GM20431 (cell line): ENCODE measurements around the gene TMPRSS9.

ENCODE experiments used
- in situ Hi-C: fragments of 300-500 bp; cut with MseI, MboI; formaldehyde crosslinking; loops from one replicate; pipeline ENCODE4 v1.15.0; 2020; ENCODE audit warnings: low sequenced_read_pairs; ENCODE audit not compliant: unreplicated experiment

The TMPRSS9 gene

DNA sequence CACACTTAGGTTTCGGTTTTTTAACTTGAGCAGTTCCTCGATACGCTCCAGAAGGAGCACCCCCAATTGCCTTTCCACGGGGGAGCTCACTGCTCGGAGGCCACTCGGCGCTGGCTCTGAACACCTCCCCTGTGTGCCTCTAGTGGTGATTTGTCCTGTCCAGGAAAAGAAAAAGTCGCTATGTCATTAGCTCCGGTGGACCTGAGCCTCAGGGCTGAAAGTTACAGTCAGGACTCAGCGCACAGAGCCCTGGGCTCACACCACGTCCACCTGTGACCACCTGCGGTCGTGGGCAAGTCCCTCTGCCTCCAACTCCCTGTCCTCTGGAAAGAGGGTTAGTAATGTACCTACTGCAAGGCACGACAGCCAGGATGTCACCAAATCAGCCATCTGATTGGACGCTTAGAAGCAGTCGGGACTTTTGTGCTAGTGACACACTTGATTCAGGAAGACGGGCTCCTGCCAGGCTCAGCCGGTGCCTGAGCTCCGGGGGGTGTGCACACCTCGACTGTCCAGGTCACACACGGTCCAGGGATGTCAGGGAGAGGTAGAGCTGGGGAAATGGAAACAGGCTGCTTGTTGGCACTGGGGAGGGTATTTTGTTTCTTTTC, 3.9 kb upstream of the TMPRSS9 start:
- in situ Hi-C loops, result no loop called here

DNA sequence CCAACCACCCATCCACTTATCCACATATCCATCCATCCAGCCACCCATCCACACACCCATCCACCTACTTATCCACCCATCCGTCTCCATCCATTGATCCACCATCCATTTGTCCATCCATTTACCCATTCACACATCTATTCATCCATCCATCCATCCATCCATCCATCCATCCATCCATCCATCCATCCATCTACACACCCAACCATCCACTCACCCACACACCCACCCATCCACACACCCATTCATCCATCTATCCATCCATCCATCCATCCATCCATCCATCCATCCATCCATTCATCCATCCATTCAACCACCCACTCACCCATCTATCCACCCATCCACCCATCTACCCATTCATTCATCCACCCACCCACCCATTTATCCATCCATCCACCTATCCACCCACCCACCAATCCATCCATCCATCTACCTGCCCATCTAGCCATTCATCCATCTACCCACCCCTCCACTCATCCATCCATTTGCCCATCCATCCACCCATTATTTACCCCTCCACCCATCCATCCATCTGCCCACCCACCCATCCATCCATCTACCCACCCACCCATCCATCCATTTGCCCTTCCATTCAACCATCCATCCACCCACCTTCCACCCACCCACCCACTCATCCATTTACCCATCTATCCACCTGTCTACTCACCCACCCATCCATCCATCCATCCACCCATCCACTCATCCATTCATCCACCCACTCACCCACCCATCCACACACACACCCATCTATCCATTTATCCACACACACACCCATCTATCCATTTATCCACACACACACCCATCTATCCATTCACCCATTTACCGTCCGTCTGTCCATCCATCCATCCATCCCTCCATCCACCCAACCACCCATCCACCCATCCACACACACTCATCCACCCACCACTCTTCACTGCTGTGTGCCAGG, 2.5 kb upstream of the TMPRSS9 start:
- in situ Hi-C loops, result no loop called here

DNA sequence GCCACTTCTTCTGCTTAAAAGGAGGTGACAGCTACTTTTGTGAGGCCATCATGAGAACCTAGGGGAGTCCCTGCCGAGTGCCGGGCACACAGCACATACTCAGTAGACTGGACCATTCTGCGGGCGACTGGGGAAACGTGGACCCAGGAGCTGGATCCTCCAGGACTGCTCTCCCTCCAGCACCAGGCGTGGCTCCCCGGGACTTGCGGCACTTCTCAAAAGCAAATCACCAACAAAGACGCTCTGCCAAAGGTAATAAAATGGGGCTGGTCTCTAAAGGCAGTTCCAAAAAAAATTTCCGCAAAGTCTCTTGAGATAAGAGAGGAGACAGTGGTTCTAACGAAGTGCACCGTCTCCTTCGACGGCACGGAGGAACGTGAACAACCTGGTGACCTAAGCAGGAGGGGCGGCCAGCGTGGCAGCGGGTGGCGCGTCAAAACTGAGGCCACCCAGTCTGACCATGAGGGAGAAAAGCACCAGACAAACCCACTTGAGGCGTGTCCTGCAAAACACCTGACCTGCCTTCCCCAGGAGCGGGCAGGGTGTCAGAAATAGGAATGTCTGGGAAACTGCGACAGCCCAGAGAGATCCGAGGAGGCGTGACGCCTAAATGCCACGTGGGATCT, 1.4 kb upstream of the TMPRSS9 start:
- in situ Hi-C loops, result no loop called here

DNA sequence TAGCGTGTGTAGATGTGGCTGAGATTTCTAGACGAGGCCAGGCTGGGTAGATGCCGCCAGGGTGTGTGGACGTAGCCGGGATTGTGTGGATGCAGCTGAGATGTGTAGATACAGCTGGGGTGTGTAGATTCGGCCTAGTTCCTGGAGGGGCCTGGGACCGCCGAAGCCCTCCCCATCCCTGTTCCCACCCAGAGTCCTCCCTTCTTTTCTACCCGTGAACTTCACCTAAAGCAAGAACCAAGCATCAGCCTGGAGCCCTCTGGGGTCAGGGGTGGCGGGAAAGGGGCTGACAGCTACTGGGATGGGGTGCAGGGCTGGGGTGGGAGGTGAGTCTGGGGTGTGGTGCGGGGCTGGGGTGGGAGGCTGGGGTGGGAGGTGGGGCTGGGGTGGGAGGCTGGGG, 768 bp downstream of the TMPRSS9 start:
- in situ Hi-C loops, result no loop called here

DNA sequence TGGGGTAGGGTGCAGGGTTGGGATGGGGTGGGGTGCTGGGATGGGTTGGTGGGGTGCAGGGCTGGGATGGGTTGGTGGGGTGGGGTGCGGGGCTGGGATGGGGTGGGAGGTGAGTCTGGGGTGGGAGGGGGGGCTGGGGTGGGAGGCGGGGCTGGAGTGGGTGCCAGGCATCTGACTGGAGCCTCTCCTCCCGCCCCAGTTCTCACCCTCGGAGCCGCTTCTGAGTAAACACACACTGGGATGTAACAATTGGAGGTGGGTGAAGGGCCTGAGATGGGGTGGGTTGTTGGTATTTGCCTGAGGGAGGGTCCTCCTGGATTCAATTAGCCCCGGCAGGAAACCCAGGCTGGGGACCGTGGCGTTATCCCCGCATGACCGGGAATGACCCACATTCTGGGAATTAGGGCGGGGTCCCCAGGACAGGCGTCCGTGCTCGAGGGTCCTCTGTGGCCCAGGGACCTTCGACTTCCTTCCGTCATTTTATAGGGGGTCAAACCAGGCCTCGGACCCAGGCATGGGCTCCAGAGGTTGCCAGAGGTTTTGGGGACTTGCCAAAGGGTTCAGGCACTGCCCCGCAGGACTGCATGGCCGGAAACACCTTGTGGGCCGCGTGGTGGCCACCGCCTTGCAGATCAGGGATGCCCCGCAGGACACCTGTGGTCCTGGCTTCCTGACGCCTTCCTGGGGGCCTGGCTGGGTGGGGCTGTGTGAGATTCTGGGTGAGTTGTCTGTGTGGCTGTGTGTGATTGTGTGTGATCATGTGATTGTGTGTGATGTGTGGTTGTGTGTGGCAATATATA, 1.4 kb downstream of the TMPRSS9 start:
- in situ Hi-C loops, result no loop called here

DNA sequence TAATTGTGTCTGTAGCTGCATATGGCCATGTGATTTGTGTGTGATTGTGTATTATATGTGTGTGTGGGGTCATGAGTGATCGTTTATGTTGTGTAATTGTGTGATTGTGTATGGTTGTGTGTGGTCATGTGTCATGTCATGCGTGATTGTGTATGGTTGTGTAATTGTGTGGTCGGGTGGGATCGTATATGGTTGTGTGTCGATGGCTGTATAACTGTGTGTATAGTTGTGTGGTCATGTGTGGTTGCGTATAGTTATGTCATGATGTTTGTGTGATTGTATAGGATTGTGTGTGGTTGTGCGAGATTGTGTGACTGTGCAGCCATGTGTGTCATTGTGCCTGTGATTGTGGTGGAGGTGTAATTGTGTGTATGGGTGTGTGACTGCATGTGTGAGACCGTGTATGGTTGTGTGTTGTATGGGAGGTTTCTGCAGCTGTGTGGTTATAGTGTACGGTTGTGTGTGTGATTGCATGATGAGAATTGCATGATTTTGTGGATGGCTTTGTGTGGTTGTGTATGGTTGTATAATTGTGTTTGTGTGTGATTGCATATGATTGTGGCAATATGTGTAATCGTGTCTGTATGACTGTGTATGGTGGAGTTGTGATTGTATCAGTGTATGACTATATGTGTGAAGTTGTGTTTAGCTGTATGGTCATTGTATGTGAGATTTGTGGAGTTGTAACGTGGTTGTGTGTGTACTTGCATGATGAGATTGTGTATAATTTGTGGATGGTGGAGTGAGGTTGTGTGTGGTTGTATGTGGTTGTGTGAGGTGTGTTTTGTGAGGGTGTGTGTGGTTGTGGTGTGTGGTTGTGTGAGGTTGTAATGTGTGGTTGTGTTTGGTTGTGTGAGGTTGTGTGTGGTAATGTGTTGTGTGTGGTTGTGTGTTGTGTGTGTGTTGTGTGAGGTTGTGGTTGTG, 2.2 kb downstream of the TMPRSS9 start:
- in situ Hi-C loops, result no loop called here

DNA sequence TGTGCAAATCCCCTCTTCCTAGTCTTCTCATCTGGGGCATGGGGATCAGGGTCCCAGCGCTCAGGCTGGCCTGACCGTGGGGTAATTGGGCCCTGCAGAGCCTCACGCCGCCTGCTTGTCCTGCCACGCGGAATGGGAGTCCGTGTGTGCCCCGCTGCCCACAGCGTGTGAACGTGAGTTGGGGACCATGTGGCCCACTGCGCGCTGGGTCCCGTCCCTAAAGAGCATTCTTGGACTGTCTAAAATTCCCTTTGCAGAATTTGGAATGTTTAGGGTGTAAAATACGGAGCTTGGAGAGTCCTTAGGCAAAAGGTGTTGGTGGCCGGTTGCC, 2.9 kb downstream of the TMPRSS9 start:
- in situ Hi-C loops, result no loop called here

DNA sequence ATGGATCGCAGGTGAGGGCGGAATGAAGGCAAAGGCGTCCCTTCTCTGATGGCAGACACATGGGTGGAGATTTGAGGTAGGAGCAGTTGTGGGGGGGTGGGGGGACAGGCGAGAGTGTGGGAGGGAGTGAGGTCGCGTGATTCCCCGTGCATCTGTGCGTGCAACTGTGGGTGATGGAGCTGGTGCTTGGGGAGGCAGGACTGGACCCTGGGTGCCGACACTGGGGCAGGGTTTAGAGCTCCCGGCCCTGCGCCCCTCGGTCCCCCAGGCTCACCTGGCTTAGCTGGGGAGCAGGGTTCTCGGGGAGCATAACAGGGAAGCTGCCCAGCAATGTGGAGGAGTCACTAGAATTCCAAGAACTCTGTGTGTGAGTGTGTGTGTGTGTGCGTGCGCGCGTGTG, 3.4 kb downstream of the TMPRSS9 start:
- in situ Hi-C loops, result no loop called here

DNA sequence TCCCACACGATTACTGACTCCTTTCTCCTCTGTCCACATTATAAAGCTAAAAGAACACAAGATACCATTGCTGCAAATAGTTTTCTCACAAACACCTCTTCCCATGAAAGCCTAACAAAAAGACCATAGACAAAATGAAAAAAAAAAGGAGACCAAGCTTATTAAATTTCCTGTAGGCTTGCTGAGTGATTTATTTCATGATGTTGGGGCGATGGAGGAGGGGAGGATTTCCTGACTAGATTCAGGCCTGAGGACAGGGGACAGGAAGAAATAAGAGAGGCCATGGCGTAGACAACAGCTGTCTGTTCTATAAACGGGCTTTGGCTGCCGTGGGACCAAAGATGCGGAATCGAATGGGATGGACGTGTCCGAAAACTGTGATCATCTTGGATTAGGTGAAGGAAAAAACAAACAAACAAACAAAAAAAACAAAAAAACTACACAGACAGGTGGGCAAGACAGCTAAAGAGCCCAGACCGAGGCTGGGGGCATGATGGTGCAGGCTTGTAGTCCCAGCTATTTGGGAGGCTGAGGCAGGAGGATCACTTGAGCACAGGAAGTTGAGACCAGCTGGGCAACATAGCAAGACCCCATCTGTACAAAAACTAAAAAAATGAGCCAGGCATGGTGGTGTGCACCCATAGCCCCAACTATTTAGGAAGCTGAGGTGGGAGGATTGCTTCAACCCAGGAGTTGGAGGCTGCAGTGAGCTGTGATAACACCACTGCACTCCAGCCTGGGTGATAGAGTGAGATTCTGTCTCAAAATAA, 5.3 kb downstream of the TMPRSS9 start:
- in situ Hi-C loops, result no loop called here

DNA sequence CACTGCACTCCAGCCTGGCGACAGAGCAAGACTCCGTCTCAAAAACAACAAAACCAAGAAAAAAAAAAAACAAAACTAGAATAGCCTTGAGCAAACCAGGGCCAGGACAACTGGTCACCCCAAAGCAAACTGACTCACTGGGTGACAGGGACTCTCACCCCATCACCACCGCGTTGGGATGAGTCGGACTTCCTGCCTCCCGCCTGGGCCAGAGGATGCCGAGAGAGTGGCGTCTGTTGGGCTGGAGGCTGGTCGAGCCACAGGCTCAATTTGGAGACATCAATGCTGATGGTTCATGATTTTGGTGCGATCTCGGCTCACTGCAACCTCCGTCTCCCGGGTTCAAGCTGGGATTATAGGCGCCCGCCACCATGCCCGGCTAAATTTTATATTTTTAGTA, 11.6 kb downstream of the TMPRSS9 start:
- in situ Hi-C loops, result no loop called here

DNA sequence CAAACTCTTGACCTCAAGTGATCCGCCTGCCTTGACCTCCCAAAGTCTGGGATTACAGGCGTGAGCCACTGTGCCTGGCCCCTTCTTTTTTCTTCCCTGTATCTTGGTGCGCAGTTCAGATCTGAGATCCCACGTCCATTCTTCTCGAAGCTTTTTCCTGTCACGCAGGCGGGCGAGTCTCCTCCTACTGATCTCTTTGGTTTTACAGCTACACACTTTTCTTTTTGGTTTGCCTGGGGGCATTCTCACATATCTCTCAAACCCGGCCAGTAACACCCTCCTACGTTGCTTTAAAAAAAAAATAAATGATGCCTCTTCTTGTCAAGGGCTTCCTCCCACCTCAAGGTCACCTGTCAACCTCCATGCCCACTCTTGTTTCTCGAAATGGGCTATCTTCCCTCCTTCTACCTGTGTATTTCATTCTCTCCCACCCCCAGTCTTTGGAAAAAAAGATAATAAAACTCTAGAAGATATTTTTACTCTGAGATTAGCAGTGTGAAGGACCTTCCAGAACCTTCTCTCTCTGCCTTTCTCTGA, 12.1 kb downstream of the TMPRSS9 start:
- in situ Hi-C loops, result no loop called here

DNA sequence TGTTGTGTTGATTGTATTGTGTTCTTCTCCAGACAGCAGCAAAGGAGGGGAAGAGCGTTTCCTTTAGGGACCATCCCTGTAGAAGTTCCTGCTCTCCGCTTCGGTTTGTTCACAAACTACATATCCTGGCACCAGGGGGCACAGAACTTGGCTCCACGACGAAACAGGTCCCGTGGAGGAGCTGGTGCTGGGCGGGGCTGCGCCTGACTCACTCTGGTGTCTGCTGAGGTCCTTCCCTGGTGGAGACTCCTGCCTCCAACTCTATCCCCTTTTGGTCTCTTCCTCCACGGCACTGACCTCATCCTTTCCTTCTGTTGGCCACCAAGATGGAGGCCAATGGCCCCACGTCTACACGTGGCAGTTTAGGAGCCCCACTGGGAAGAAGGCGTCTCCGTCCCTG, 14.7 kb downstream of the TMPRSS9 start:
- in situ Hi-C loops, result no loop called here

DNA sequence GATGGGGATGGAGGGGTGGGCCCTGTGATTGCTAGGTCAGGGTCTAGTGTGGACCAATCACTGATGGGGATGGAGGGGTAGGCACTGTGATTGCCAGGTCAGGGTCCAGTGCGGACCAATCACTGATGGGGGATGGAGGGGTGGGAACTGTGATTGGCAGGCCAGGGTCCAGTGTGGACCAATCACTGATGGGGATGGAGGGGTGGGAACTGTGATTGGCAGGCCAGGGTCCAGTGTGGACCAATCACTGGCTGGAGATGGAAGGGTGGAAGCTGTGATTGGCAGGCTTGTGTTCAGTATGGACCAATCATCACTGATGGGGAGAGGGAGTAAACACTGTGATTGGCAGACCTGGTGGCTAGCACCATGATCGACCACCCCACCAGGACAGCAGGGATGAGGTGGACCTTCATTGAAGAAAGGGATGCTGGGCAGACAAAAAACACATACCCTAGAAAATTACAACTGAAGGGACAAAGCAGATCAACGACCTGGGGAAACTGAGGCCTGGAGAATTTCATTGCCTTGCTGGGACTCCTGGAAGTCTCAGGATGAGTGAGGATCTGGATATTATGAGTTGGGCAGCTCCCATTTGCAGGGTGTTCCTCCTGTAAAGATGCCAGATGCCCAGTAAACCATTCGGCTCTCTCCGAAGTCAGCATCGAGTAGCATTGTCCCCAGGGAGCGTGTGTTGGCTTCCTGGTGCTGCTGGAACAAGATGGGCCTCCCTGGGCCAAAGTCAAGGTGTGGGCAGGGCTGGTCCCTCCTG, 15.5 kb downstream of the TMPRSS9 start:
- in situ Hi-C loops, result no loop called here

DNA sequence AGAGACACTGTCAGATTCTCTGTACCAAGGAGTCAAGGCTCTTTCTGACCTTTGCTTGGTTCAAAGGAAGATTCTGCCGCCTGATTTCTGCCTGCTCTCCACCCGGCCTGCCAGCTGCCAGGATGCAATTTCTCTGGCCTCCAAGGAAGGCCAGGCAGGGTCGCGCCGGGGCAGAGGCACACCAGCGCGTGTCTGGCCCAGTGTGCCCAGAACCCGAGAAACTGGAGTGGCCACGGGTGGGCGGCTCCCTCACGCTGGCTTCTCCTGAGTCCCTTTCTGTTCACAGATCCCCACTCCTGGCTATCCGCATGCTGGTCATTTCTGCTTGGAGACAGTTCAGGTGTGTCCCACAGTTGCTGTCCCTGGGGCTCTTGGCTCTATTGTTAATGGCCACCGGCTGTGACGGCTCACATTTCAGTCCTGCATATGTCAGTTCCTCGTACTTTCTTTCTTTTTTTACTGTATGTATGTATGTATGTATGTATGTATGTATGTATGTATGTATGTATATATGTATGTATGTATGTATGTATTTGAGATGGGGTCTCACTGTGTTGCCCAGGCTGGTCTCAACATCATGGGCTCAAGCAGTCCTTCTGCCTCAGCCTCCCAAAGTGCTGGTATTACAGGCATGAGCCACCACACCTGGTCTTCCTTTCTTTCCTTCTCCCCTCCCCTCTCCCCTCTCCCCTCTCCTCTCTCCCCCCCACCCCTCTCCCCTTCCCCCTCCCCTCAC, 16.9 kb downstream of the TMPRSS9 start:
- in situ Hi-C loops, result no loop called here

DNA sequence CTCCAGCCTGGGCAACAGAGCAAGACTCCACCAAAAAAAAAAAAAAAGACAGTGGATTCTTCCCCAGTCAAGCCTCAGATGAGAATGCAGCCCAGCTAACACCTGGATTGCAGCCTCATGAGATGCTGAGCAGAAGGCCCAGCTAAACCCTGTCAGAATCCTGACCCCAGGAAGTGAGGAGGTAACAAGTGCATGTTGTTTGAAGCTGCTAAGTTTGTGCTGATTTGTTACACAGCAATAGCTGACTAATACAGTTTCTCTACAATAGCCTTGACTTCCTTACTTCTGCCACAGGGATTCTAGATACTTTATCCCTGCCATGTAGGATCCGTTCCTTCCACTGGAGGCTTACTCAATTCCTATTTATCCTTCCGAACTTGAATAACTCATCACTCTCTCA, 20.5 kb downstream of the TMPRSS9 start:
- in situ Hi-C loops, result no loop called here

DNA sequence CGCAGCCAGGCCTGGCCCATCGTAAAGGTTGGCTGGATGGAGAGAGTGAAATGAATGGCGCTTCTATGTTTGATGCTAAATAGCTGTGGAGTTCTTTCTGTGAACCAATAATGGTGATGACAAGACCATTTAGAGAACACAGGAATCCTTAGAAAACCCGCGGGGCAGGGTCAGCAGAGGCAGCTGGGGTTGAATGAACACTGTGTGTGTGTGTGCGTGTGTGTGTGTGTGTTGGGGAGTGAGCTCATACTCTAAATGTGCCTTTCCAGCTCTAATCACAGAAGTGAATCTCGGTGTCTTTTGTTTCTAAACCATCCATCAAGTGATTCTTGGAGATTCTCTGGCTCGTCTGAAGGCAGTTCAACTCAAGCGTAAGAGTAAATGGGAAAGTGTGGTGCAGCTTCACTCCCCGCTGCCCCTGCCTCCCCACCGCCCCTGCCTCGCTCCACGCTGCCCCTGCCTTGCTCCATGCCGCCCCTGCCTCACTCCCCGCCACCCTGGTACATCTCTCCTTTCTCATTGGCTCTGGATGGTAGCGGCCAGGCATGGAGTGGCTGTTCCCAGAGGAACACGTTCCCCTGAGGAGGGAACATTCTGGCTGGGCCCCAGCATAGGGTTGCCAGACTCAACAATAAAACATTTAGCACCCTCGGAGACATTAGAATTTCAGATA, 21.2 kb downstream of the TMPRSS9 start:
- in situ Hi-C loops, result no loop called here
